GM10266 (cell line): ENCODE data around the gene DYNLL2.
"Not testable (repeated sequence)": the region's sequence is repeated elsewhere in the genome, so short reads cannot be mapped to it uniquely, and the experiment has no call there.

Experiments
- DNase-seq: peaks from one replicate; pipeline ENCODE4 v3.0.0; 2012; ENCODE audit errors: extremely low spot score
- TF ChIP-seq, protein P1 (sequence below): IDR thresholded peaks from 2 replicates; pipeline ENCODE4 v1.5.1; 2012; ENCODE audit warnings: mild to moderate bottlenecking, low read depth; ENCODE audit not compliant: control insufficient read depth, insufficient read depth; ENCODE audit errors: missing control alignments

DYNLL2 gene

DNA sequence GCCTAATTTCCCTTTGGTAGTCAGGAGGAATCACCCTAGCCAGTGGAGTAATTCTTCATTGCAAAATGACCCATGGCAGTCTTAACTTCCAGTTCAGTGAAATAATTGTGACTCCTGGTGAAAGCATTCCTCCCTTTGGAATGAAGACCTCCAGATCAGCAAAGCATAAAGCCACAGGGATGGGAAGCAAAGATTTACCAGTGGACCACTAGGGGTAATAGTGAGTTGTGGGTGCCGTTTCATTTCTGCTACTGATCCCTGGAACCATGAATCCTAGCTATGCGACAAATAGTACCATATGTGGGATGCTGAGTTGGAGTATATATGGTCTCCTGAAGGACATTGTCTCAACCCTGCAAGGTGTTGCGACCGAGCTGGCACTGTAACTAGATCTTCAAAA is 13.7 kb downstream of the DYNLL2 start:
- no peak for DNase-seq
- TF ChIP-seq, protein P1, sequence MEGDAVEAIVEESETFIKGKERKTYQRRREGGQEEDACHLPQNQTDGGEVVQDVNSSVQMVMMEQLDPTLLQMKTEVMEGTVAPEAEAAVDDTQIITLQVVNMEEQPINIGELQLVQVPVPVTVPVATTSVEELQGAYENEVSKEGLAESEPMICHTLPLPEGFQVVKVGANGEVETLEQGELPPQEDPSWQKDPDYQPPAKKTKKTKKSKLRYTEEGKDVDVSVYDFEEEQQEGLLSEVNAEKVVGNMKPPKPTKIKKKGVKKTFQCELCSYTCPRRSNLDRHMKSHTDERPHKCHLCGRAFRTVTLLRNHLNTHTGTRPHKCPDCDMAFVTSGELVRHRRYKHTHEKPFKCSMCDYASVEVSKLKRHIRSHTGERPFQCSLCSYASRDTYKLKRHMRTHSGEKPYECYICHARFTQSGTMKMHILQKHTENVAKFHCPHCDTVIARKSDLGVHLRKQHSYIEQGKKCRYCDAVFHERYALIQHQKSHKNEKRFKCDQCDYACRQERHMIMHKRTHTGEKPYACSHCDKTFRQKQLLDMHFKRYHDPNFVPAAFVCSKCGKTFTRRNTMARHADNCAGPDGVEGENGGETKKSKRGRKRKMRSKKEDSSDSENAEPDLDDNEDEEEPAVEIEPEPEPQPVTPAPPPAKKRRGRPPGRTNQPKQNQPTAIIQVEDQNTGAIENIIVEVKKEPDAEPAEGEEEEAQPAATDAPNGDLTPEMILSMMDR, result no peak

DNA sequence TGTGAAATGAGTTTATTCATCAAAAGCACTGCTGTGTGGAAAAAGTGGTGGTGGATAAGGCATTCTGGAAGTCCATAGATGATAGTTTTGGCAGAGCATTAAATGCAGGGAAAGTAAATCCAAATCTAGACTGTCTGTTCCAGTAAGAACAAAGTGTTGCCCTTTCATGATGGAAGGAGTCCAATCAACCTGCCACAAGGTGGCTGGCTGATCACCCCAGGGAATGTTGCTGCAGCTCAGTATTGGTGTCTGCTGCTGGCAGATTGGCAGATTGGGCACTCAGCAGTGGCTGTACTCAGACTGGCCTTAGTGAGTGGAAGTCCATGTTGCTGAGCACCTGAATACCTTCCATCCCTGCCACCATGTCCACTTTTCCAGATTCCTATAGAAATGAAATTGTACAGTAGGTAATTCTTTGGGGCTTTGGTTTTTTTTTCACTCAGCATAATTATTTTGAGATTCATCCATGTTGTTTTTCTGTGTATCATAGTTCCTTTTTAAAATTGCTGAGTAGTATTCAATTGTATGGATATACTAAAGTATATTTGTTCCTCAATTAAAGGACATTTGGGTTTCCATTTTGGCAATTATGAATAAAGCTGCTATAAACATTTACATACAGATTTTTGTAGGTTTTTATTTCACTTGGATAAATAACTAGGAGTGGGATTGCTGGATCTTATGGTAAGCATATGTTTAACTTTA is 14.3 kb downstream of the DYNLL2 start:
- DNase-seq, result no peak

GRCh38 chr17:58100506-58100905 is 17.3 kb downstream of the DYNLL2 start:
- no peak for DNase-seq
- TF ChIP-seq, protein P1, result no peak

More for the DNA sequence above, 14.3 kb downstream of the DYNLL2 start:
- TF ChIP-seq, protein P1, result no peak

DNA sequence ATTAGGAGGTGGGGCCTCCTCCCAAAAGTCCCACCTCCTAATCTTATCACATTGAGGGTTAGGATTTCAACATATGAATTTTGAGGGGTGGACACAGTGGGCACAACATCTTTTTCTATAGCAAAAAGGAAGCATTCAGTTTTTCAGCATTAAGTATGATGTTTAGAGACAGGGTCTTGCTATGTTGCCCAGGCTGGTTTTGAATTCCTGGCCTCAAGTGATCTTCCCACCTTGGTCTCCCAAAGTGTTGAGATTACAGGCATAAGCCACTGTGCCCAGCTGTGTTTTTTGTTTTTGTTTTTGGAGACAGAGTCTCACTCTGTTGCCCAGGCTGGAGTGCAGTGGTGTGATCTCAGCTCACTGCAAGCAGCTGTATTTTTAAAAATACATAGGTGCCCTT is 18.7 kb downstream of the DYNLL2 start:
- not testable (repeated sequence) for DNase-seq

GRCh38 chr17:58105093-58105492 is 21.9 kb downstream of the DYNLL2 start:
- TF ChIP-seq, protein P1, result no peak
- DNase-seq, result no peak

DNA sequence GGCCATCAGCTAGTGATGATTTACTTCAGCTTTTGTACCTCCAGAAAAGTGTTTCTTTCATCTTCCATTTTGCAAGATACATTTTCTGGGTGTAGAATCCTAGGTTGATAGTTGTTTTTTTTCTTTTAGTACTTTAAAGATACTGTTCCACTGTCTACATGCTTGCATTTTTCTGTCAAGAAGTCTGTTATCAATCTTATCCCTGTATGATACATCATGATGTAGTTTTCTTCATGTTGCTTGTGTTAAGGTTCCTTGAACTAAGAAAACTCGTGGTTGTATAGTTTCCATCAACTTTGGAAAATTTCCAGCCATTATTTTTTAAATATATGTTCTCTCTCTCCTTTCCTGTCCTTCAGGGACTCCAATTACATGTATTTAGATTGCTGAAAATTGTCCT is 24.1 kb downstream of the DYNLL2 start:
- TF ChIP-seq, protein P1, result no peak
- DNase-seq, result no peak

DNA sequence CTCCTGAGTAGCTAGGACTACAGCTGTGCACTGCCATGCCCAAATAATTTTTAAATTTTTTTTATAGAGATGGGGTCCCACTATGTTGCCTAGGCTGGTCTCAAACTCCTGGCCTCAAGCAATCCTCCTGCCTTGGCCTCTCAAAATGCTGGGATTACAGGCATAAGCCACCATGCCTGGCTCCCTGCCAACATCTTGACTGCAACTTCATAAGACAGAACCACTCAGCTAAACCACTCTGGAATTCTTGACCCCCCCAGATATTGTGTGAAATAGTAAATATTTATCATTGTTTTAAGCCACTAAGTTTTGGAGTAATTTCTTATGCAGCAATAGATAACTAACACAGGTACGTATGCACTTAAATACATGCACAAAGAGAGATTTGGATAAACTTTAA is 26.0 kb downstream of the DYNLL2 start:
- TF ChIP-seq, protein P1, result no peak
- no peak for DNase-seq

GRCh38 chr17:58110012-58110411 is 26.8 kb downstream of the DYNLL2 start:
- TF ChIP-seq, protein P1, result no peak
- no peak for DNase-seq
